ENCODE data around the gene SLC37A3. TPM values are rescaled to one million over a fixed set of nuclear protein-coding genes. Genes with fewer than 3 reads are reported as not detected.

Gene SLC37A3
- total RNA-seq, 1 experiment from 2014 or later = 52.7 TPM

DNA sequence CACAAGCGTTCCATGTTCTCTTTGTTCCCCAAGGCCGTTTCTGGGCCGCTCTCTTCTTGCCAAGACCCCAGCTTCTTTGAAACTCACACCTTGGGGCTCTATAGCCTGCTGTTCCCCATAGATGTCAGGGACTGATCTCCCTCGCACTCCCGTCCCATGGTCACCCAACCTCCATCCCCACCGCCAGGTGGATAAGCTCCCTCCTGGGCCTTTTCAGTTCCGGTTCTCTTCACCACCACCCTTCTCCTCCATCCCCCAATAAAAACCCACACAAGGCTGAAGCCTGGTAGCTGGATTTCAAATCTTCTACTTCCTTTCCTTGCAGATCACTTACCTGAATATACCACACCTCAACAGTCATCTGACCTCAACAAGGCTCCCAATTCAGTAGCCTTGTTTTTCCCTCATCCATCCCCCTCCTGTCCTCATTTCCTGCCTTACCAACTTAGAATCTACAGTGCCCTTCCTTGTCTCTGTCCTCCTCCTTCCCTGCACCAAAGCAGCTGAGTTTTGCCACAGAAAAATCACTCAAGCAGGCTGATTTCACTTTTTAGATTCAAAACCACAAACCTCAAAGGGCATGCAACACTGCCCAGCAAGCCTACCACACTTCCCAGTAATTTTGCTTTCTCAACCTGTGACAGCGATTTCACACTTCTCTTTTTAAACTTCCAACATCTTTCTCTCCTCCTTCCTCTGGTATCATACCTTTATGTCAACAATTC, 7.7 kb downstream of the SLC37A3 start:
- no peaks in the 10 kb centered on the region for H4K20me1 ChIP-seq (ENCODE audit: control insufficient read depth, insufficient read depth, insufficient read length)
- DNase-seq = no peak

More for the DNA sequence above, 7.7 kb downstream of the SLC37A3 start:
- Histone ChIP-seq H4K5ac (ENCODE audit: insufficient read length, low read depth, low read length) (no peak overlapping the region), H3K27me3 (ENCODE audit: insufficient read depth, low read length) (no peaks in the 10 kb centered on the region; the same call in 1 of the 2 replicates), H3K18ac (ENCODE audit: insufficient read length, low read depth, low read length) (no peak overlapping the region), H3K27ac (ENCODE audit: insufficient read length, low read depth, low read length) (no peak overlapping the region), H2AFZ (ENCODE audit: low read length) (no peak overlapping the region), H3K23me2 (ENCODE audit: insufficient read length, low read depth, low read length, poor library complexity, severe bottlenecking) (no peaks in the 10 kb centered on the region), H3K56ac (ENCODE audit: insufficient read length, low read depth, low read length) (no peak overlapping the region), H3K9me3 (ENCODE audit: control insufficient read depth, low read depth, low read length) (no peaks in the 10 kb centered on the region), H3T11ph (ENCODE audit: low read length) (no peak overlapping the region), H3K4ac (ENCODE audit: low read depth, low read length) (no peak overlapping the region), H2BK12ac (ENCODE audit: insufficient read length, low read depth, low read length) (no peak overlapping the region), H2BK5ac (ENCODE audit: insufficient read length, low read length) (no peak overlapping the region), H3K79me2 (ENCODE audit: insufficient read depth, low read length) (peaks cover 23% of the 10 kb centered on the region; the same call in 1 of the 2 replicates), H3K14ac (ENCODE audit: insufficient read depth, low read length) (no peak overlapping the region), H4K8ac (replicated peaks; ENCODE audit: insufficient read length, low read depth, low read length) (no peak overlapping the region), H2AK5ac (ENCODE audit: insufficient read length, low read length) (no peak overlapping the region), H3K23ac (ENCODE audit: insufficient read length, low read depth, low read length) (no peak overlapping the region), H2BK15ac (ENCODE audit: low read depth, low read length) (no peak overlapping the region), H4K91ac (ENCODE audit: insufficient read length, low read depth, low read length) (no peak overlapping the region), H3K9ac (ENCODE audit: extremely low read depth, insufficient read length, low read length) (no peak overlapping the region), H2BK120ac (ENCODE audit: low read depth, low read length, poor library complexity, severe bottlenecking) (no peak overlapping the region), H2BK20ac (ENCODE audit: low read depth, low read length, poor library complexity, severe bottlenecking) (no peak overlapping the region), H3K4me2 (ENCODE audit: insufficient read depth, insufficient read length, low read length) (no peak overlapping the region), H3K79me1 (ENCODE audit: insufficient read depth, low read depth, low read length, poor library complexity, severe bottlenecking) (peaks cover 18% of the 10 kb centered on the region), H3K4me1 (ENCODE audit: insufficient read depth, low read length) (peaks cover 19% of the 10 kb centered on the region)
- no peaks in the 10 kb centered on the region; a peak in 2 of 4 replicates for H3K4me1 Mint-ChIP-seq
- WGBS (ENCODE audit: extremely low coverage, insufficient read length, low lambda C conversion rate) = 100% methylated on average over 1 of the region's 8 CpGs
- no peak overlapping the region for H3K4me3 Mint-ChIP-seq
- no peaks in the 10 kb centered on the region for H3K27me3 Mint-ChIP-seq (ENCODE audit: low read depth)
- H3K36me3 Mint-ChIP-seq (ENCODE audit: insufficient read depth in 1 of 3, low read depth in 3 of 3) = peaks cover 0 to 3% (median 0%) of the 10 kb centered on the region in 3 experiments; a peak in 2 of 7 replicates
- TF ChIP-seq, protein P1, sequence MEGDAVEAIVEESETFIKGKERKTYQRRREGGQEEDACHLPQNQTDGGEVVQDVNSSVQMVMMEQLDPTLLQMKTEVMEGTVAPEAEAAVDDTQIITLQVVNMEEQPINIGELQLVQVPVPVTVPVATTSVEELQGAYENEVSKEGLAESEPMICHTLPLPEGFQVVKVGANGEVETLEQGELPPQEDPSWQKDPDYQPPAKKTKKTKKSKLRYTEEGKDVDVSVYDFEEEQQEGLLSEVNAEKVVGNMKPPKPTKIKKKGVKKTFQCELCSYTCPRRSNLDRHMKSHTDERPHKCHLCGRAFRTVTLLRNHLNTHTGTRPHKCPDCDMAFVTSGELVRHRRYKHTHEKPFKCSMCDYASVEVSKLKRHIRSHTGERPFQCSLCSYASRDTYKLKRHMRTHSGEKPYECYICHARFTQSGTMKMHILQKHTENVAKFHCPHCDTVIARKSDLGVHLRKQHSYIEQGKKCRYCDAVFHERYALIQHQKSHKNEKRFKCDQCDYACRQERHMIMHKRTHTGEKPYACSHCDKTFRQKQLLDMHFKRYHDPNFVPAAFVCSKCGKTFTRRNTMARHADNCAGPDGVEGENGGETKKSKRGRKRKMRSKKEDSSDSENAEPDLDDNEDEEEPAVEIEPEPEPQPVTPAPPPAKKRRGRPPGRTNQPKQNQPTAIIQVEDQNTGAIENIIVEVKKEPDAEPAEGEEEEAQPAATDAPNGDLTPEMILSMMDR (conservative IDR thresholded peaks at IDR 0.05) = no peak
- no peak overlapping the region for H3K27ac Mint-ChIP-seq
- H3K9me3 Mint-ChIP-seq = no peaks in the 10 kb centered on the region

All from H9 (cell line).